GF-D8 (cell line): ENCODE measurements around the gene LRRC41.
"Not testable (repeated sequence)": the region's sequence is repeated elsewhere in the genome, so short reads cannot be mapped to it uniquely, and the experiment has no call there.

Experiments
- DNase-seq: peaks from one replicate; lab custom pipeline; 2025; lab: John Stamatoyannopoulos, UW

Gene LRRC41

DNA sequence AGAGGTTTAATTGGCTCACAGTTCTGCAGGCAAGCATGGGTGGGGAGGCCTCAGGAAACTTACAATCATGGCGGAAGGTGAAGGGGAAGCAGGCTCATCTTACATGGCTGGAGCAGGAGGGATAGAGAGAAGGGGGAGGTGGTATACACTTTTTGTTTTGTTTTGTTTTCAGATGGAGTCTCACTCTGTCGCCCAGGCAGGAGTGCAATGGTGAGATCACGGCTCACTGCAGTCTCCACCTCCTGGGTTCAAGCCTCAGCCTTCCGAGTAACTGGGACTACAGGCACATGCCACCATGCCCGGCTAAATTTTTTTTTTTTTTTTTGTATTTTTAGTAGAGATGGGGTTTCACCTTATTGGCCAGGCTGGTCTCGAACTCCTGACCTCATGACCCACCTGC is 18.8 kb upstream of the LRRC41 start:
- DNase-seq = not testable (repeated sequence)

DNA sequence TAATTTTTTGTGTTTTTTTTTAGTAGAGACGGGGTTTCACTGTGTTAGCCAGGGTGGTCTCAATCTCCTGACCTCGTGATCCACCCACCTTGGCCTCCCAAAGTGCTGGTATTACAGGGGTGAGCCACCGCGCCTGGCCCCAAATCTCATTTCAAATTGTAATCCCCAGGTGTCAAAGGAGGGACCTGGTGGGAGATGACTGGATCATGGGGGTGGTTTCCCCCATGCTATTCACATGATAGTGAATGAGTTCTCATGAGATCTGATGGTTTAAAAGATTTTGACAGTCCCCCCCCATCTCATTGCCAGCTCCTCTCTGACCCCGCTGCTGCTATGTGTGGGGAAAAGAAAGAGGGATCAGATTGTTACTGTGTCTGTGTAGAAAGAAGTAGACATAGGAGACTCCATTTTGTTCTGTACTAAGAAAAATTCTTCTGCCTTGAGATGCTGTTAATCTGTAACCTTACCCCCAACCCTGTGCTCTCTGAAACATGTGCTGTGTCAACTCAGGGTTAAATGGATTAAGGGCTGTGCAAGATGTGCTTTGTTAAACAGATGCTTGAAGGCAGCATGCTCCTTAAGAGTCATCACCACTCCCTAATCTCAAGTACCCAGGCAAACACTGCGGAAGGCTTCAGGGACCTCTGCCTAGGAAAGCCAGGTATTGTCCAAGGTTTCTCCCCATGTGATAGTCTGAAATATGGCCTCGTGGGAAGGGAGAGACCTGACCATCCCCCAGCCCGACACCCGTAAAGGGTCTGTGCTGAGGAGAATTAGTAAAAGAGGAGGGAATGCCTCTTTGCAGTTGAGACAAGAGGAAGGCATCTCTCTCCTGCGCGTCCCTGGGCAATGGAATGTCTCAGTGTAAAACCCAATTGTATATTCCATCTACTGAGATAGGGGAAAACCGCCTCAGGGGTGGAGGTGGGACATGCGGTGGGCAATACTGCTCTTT is 16.8 kb upstream of the LRRC41 start:
- DNase-seq = not testable (repeated sequence)

DNA sequence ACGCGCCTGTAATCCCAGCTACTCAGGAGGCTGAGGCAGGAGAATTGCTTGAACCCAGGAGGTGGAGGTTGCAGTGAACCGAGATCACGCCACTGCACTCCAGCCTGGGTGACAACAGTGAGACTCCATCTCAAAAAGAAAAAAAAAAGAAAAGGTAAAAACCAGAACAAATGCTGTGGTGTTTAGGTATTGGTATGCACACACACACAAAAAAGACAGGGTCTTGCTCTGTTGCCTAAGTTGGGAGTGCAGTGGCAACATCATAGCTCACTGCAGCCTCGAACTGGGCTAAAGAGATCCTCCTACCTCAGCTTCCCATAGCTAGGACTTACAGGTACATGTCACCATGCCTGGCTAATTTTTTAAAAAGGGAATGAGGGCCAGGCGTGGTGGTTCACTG is 15.9 kb upstream of the LRRC41 start:
- DNase-seq = not testable (repeated sequence)

DNA sequence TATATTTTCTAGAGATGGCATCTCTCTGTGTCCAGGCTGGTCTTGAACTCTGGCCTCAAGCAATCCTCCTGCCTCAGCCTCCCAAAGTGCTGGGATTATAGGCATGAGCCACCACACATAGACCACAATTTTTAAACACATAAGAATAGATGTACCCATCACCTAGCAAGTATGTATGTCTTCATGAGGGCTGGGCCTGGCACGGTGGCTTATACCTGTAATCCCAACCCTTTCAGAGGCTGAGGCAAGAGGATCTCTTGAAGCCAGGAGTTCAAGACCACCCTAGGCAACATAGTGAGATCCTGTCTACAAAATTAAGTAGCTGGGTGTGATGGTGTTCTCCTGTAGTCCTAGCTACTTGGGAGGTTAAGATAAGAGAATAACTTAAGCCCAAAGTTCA is 13.9 kb upstream of the LRRC41 start:
- no peak for DNase-seq

DNA sequence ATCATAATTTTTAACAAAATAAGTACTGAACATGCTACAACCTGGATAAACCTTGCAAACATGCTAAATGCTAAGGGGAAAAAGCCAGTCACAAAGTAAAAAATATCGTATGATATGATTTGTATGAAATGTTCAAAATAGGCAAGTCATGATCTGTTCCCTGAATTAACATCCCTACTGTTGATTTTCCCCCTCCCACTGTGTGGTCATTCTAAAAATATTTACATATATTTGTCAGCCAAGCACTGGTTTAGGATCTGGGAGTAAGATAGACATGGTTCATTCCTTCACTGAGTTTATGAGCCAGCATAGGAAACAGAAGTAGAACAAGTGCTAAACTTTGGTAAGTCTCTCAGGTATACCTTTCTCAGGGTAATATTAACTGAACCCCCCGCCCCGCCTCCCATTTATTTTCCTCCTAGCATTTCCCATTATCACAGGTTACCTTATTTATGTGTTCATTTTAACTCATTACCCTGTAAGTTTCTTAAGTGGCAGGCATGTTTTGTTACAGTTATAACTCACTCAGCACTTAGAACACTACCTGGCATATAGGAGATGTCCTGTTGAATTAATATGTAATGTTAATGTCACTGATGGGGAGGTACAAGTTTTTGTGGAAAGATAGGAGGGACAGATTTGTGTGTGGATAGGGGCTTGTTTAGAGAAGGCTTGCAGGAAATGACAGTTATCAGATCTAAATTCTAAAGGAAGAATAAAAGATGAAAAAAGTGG is 12.4 kb upstream of the LRRC41 start:
- no peak for DNase-seq

DNA sequence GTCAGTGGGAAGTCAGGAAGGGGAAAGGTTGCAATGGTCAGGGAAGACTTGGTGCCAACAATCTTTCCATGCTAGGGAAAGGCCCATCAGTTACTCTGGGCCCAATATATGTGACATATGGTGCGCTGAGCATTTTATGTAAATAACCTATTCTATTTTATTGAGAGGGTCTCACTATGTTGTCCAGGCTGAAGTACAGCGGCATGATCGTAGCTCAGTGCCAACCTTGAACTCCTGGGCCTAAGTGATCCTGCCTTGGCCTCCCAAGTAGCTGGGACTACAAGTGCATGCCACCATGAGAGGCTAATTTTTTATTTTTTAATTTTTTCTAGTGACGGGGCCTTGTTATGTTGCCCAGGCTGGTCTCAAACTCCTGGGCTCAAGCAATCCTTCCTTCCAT is 6.9 kb upstream of the LRRC41 start:
- no peak for DNase-seq

DNA sequence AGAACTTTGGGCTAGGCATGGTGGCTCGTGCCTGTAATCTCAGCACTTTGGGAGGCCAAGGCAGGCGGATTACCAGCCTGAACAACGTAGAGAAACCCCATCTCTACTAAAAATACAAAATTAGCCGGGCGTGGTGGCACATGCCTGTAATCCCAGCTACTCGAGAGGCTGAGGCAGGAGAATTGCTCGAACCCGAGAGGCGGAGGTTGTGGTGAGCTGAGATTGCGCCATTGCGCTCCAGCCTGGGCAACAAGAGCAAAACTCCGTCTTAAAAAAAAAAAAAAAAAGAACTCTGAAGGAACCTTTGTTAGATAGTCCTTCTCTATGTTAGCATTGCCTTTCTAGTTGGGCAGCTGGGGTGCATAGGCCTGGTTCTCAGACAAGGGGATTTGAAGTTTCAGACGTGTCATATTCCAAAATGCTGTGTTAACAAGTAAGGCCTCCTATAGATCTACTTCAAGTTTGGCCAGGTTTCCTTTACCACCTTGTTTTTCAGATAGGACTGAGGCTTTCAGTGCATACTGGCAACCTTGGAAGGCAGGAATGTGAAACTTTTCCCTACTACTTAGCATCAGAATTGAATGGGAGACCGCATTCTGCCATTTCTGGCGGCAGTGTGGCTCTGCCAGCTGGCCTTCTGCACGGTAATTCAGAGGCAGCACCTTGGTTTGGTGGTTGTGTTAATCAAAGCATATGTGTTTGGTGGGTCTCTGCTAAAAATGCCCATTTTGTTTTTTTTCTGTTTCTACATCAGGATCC is 6.2 kb upstream of the LRRC41 start:
- no peak for DNase-seq

DNA sequence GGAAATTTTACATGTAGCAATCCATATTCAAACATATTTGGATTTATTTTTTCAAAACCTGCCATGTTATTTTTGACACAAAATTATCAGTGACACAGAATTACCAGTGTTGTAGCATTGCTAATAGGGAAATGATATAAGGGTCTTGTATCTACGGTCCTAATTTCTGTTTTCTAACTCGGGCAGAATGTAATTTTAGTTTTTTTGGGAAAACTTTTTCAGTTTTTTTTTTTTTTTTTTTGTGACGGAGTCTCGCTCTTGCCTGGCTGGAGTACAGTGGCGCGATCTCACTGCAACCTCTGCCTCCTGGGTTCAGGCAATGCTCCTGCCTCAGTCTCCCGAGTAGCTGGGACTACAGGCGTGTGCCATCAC is 2.7 kb upstream of the LRRC41 start:
- no peak for DNase-seq

DNA sequence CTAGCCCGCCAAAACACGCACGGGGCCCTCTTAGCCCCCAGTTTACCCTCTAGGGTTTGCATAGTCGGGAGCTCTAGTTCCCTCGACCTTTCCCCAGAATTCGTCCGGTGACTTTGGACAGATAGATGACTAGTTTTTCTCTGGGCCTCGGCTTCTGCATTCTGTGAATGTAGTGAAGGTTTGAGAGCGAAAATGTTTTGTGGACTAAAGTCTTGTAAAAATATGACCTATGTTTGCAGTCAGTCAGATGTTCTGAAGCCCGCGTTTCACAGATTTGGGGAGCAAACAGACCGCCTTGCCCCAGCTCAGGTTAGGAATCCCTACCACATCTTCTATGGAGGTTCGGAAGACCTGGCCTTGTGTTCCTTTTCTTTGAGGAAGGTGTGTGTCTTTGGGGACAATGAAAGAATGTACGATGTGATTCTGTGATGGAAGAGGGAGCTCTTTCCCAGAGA is 483 bp upstream of the LRRC41 start:
- no peak for DNase-seq

DNA sequence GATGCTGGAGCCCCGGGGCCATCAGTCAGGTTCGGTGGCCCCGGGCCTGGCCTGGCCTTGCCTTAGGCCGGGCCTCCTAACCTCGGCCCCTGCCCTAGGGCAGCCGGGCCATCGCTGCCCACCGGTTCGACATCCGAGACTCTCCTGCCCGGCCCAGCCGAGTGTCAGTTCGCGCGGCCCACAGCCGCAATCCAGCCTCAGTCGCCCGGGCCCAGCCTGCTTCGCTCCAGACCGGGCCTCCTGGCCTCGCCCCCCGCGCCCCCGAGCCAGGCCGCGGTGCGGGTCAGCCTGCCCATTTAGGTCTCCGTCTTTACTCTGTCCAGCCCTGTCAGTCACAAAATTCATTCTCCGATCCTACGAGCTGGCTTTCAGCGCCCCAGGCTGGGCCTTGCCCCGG is 777 bp downstream of the LRRC41 start:
- no peak for DNase-seq

DNA sequence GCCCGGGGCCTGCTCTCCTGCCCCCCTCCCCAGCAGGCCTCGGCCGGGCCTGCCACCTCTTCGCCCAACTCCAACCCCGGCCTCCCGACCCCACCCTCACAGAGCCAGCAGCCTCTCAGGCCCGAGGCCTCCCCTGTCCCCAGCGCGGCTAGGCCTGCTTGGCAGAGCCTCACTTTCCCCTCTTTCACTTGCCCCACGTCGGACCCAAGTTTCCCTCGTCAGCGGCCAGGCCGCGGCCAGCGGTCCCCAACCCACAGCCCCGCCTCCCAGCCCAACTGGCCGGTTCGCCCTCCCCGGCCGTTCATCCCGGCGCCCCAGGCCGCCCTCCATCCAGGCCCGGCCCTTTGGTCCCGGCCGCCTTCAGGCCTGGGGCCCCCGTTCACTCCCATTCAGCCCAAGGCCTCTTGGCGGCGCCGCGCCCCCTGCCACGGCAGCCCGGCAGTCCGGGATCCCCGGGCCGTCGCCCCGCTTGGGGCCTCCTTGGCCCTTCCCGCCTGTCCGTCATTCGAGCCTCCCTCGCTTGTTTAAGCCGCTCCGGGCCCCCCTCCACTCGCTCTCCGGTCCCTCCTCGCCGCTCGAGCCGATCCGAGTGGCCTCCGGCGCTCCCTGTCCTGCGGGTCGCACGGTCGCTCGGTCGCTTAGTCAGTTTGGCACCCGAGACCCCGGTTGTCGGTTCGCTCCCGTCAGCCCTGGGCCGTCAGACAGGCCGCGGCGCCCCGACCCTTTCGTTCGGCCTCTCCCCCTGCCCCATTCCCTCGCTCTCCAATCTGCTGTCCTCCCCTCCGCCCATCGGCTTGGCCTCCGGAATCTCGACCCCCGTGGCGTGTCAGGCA is 1.4 kb downstream of the LRRC41 start:
- DNase-seq = peak; percentile 37

DNA sequence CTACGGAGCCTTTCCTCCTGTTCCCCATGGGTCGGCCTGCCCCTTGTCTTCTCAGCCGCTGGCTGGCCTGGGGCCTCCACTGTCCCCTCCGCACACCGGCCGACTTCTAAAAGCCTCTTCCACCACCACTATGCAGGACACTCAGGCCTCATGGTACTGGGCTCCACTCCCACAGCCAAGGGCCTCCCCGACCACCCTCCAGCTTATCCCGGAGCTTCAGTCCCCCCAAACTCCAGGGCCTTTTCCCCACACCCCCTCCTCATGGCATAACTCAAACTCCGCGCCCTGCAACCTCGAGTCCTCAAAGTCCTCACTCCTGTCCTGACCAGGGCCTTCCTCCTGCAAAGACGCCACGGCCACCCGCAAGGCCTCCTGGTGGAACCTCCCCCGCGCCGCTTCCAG is 2.0 kb downstream of the LRRC41 start:
- no peak for DNase-seq

DNA sequence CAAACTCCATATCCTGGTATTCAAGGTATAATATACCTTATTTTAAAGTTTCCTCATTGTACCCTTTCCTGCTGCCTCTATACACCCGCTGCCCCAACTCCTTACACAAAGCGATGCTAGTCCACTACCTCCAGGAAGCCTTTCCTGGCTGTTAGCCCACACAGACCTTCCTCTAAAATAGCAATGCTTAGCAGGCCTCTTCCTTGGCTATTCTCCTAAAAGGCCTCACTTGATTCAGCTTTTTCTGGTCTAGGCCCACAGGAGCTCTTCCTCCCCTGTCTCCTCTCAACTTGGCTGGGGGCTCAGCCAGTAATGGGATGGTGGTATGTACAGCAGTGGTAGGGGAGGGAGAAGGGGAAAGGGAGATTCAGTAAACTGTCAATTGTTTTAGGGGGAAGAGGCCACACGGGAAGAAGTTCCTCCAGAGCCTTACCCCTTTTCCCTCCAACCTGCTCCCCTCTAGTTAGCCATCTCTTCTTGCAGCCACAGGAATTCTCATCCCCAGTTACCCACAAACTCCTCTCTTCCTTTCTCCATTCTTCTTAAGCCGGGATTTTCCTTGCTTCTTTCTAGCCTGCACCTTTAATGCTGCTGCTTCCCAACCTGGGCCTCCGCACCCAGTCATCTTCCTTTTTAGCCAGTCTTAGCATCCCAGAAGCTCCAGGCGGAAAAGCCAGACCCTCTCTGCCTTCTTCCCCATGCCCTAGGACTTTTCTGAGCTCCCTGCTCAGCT is 2.6 kb downstream of the LRRC41 start:
- DNase-seq = no peak

DNA sequence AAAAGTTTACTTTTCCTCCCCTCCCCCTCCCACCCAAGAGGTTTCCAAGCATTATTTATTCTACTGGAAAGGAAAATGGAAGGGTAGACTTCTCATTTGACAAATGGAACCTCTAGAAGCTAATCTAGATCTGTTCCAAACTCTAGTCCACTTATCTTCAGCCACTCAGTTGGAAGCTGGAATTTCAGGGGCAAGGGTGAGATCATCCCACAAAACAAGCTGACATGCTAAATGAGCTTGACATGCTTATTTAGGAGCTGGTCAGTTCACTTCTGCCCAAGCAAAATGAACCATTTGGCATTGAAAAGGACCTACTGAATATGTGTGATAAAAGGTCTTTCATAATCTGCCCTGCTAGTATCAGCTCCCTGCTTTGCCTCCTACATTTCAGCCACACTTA is 5.0 kb downstream of the LRRC41 start:
- DNase-seq = no peak

DNA sequence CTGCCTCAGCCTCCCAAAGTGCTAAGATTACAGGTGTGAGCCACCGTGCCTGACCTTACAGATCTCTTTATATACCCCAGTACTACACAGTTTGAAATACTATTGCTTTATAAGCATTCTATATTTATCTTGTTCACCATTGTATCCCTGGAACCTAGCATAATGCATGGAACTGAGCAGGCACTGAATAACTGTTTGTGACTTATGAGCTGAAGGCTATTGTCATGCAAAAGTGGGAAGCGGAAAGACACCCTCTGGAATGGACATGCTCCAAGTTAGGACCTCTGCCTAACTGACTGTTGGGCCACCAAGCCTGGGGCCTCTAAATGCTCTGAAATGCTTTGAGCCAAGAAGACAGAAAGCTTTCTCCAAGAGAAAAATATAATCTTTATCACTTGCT is 8.1 kb downstream of the LRRC41 start:
- DNase-seq = no peak

DNA sequence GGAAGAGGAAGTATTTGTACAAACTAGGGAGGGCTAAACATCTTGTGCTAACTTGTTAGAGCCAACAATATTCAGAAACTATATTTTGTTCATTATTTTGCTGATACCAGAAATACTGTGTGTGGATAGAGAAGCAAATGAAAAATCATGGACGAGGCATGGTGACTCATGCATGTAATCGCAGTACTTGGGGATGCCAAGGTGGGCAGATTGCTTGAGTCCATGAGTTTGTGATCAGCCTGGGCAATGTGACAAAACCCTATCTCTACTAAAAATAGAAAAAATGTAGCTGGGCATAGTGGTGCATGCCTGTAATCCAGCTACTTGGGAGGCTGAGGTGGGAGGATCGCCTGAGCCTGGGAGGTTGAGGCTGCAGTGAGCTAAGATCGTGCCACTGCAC is 13.4 kb downstream of the LRRC41 start:
- DNase-seq = no peak

DNA sequence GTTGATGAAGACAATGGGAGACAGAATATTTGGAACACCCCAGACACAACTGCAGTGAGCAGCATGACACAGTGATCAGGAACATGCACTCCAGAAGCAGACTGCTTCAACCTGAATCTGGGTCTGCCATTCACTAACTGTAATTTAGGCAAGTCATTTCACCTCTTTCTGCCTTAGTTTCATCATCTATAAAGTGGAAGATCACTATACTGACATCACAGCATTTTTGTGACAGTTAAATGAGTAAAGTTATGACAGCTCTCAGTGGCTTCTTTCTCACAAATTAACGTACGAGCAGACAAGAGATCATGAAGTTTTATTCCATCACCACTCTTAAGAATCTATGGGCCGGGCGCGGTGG is 14.3 kb downstream of the LRRC41 start:
- no peak for DNase-seq

DNA sequence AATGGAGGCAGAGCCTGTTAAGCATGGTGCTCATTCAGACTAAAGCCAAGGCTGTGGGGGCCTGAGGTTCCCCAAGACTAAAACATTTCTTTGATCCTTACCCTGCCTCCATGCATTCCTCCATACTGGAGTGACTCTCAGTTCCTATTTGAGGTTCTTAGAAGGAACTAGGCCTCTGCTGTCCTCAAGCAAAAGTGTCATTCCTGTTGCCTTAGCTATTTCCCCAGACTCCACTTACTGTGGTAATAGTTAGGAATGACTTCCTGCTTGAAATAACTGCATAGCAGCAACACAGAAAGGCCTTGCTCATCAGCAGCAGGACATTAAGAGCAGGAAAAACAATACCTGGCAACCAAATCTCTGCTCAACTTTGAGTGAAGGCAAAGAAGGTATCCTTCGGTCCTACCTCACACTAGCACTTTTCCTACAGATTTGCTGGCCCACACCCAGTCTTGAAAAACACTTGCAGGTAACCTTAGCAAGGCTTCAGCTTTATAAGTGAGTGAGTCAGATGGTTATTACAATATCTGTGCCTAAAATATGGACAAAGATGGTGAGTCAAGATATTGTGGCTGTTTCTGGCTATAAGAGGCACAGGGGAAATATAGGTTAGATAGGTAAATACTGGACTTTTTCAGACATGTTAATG is 14.8 kb downstream of the LRRC41 start:
- DNase-seq = no peak

DNA sequence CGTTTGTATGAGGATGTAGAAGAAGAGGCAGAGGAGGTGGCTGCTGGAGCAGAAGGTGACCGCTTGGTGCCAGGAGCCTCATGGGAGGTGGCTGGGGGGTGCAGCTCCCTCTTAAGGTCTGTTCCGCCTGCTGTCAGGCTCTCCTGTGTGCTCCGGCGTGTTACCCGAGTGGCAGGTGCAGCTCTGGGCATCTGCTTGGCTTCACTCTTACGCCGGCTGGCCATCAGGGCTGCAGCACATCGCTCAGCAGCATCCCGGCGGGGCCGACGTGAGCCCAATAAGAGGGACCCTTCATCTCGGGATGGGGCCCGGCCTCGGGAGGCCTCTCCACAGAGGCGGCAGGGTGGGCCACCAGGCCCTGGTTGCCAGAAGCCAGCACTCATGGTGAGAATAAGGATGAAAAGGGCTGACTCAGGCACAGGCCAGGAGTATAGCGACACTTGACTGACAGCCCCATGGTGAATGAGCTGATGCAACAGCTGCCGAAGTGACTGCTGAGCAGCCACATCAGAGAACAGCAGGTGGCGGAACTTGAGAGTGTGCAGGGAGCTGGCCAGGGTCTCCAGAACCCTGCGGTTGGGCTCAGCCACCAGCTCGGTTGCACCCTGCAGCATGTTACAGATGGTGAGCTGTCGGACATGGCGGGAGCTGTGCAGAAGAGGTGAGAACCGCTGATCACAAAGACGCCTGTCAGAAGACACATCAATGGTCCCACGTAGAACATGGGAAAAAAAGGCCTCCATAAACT is 17.5 kb downstream of the LRRC41 start:
- no peak for DNase-seq
